Measurements from ENCODE around the gene KCNH6. TPM values are rescaled to one million over a fixed set of nuclear protein-coding genes. Genes with fewer than 3 reads are reported as not detected.

KCNH6 gene
- total RNA-seq, 6 donors from 2014 or later, result 0.22 to 4.2 (median 0.31) TPM; not detected in 2

DNA sequence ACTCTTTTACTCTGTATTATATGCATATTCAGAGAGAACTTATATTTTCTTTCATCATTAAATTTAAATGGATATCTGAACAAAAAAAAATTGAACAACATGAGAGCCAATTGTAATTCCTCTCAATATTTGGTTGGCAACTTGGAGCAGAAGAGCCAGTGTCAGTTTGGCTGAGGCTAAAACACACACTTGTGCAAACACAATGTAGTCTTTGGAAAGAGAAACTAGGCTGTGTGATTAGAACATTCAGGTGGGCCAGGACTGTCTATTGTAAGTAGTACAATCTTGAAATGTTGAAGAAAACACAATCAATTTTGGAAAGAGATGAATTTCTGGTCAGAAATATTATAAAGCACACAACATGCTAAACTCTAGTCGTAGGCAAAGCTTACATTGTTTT is 44.1 kb downstream of the KCNH6 start:
- no peak overlapping the region for H3K27ac ChIP-seq
- TF ChIP-seq, protein P1, sequence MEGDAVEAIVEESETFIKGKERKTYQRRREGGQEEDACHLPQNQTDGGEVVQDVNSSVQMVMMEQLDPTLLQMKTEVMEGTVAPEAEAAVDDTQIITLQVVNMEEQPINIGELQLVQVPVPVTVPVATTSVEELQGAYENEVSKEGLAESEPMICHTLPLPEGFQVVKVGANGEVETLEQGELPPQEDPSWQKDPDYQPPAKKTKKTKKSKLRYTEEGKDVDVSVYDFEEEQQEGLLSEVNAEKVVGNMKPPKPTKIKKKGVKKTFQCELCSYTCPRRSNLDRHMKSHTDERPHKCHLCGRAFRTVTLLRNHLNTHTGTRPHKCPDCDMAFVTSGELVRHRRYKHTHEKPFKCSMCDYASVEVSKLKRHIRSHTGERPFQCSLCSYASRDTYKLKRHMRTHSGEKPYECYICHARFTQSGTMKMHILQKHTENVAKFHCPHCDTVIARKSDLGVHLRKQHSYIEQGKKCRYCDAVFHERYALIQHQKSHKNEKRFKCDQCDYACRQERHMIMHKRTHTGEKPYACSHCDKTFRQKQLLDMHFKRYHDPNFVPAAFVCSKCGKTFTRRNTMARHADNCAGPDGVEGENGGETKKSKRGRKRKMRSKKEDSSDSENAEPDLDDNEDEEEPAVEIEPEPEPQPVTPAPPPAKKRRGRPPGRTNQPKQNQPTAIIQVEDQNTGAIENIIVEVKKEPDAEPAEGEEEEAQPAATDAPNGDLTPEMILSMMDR (IDR thresholded peaks at IDR 0.05), result no peak
- TF ChIP-seq POLR2AphosphoS5 (IDR thresholded peaks at IDR 0.05) (no peak), EP300 (IDR thresholded peaks at IDR 0.05) (no peak), POLR2A (IDR thresholded peaks at IDR 0.05) (no peak)
- H3K36me3 ChIP-seq, result no peaks in the 10 kb centered on the region
- peaks cover 0 to 18% (median 5%) of the 10 kb centered on the region in 4 donors for H3K4me1 ChIP-seq
- no peaks in the 10 kb centered on the region for H3K9me3 ChIP-seq
- 89 to 91% methylated on average over 1 of the region's 1 CpG for WGBS, 2 donors
- ATAC-seq (ENCODE audit: low FRiP score in 2 of 2) (no peak), DNase-seq (no peak)
- no peaks in the 10 kb centered on the region for H3K27me3 ChIP-seq
- no peak overlapping the region for H3K4me3 ChIP-seq

DNA sequence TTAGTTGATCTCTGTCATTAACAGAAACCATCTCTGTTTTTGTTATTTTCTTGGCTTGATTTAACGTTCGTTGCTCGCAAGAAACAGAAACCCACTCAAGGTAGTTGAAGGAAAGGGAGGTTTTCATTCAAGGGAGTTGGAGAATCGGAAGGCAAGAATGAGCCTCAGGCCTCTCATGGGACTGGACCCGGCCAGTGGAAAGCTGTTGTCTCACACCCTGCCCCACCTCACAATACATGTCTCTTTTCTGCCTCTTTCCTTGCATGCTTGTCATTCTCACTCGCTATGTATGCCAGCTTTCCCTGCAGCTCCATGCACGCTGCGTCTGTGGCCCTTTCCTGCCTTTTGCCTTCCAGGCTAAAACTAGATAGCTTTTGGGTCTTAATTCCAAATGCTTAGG is 45.4 kb downstream of the KCNH6 start:
- no peaks in the 10 kb centered on the region for H3K9me3 ChIP-seq
- no peaks in the 10 kb centered on the region for H3K27me3 ChIP-seq
- H3K36me3 ChIP-seq, result no peaks in the 10 kb centered on the region
- H3K27ac ChIP-seq, result no peak overlapping the region
- TF ChIP-seq, protein P1 (IDR thresholded peaks at IDR 0.05), result no peak
- 86 to 88% methylated on average over 8 of the region's 8 CpGs for WGBS, 2 donors
- no peak overlapping the region for H3K4me3 ChIP-seq
- peaks cover 0 to 9% (median 2%) of the 10 kb centered on the region in 4 donors for H3K4me1 ChIP-seq
- no peak for DNase-seq
- no peak for ATAC-seq (ENCODE audit: low FRiP score in 2 of 2)

DNA sequence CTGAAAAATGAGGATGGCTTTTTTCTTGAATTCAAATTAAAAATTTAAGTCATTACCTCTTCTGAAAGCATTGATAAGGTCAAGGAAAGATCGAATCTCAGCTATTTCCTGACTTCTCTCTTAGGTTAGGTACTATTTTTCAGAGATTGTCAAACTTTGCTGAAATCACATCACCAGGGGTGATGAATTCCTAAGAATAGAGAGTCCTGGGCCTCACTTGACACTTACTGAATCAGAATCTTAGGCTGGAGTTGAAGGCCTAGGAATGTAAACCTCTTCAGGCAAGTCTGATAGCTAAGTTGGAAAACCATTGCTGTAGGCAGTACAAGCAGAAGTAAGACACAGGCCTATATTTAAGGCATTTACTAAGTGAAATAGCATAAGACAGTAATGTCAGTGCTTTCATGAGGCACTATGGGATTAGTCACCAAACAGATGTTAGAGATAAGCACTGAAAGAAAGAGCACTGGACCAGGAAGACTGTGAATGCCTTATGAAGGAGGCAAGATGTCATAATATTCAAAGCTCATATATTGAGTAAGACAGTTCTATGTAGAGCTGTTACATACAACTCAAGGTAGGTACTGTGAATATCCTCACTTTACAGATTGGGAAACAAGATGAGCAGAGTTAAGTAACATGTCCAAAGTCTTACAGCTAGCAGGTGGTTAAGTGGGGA is 48.6 kb downstream of the KCNH6 start:
- H3K4me3 ChIP-seq, result no peak overlapping the region
- H3K27me3 ChIP-seq, result no peaks in the 10 kb centered on the region
- H3K4me1 ChIP-seq, result peaks cover 0 to 8% (median 2%) of the 10 kb centered on the region in 4 donors
- H3K36me3 ChIP-seq, result no peaks in the 10 kb centered on the region
- H3K27ac ChIP-seq, result no peak overlapping the region
- H3K9me3 ChIP-seq, result no peaks in the 10 kb centered on the region
- WGBS, 2 donors, result 67 to 86% methylated on average over 1 of the region's 1 CpG
- DNase-seq, result no peak
- peak in 1 of 2 donors; percentile 26 for ATAC-seq (ENCODE audit: low FRiP score in 2 of 2)
- TF ChIP-seq EP300 (IDR thresholded peaks at IDR 0.05), result no peak
- TF ChIP-seq POLR2AphosphoS5 (IDR thresholded peaks at IDR 0.05), result no peak
- TF ChIP-seq, protein P1 (IDR thresholded peaks at IDR 0.05), result no peak
- TF ChIP-seq POLR2A (IDR thresholded peaks at IDR 0.05), result no peak

DNA sequence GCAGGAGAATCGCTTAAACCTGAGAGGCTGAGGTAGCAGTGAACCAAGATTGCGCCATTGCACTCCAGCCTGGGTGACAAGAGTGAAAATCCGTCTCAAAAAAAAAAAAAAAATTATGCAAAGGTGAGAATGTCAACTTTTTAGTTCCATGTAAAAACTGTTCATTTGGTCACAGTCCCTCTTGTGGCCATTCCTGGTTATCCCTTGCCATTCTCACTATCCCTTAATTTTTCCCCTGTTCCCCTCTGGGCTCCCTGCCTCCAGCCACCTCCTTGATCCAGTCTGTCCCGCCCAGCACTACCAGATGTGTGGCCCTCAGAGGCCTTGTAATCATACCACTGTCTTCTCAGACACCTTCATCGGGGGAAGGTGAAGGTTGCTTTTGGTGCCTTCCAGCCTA is 50.5 kb downstream of the KCNH6 start:
- peak in 1 of 2 donors; percentile 19 for ATAC-seq (ENCODE audit: low FRiP score in 2 of 2)
- TF ChIP-seq POLR2AphosphoS5 (IDR thresholded peaks at IDR 0.05), result no peak
- TF ChIP-seq, protein P1 (IDR thresholded peaks at IDR 0.05), result peak in 1 of 6 experiments; percentile 21
- no peak for DNase-seq
- no peak overlapping the region for H3K4me3 ChIP-seq
- H3K27me3 ChIP-seq, result no peaks in the 10 kb centered on the region
- H3K27ac ChIP-seq, result no peak overlapping the region
- peaks cover 0 to 17% (median 2%) of the 10 kb centered on the region in 4 donors for H3K4me1 ChIP-seq
- H3K9me3 ChIP-seq, result no peaks in the 10 kb centered on the region
- H3K36me3 ChIP-seq, result no peaks in the 10 kb centered on the region
- 85 to 86% methylated on average over 5 of the region's 5 CpGs for WGBS, 2 donors
